D721Med (cell line): Measurements from ENCODE around the gene ZNF441.
"Not testable (repeated sequence)": the region's sequence is repeated elsewhere in the genome, so short reads cannot be mapped to it uniquely, and the experiment has no call there.

ENCODE experiments used
- DNase-seq: peaks from one replicate; pipeline ENCODE4 v3.0.0; 2011; ENCODE audit warnings: low spot score; ENCODE audit not compliant: insufficient read length
- FAIRE-seq: peaks from 2 replicates; lab custom pipeline; 2011; peaks lifted over from hg19 to GRCh38; lab: Jason Lieb, UNC
- TF ChIP-seq, protein P1 (sequence below): IDR thresholded peaks from 2 replicates; pipeline ENCODE4 v1.5.1; 2012; ENCODE audit warnings: mild to moderate bottlenecking, control low read depth; ENCODE audit not compliant: insufficient read depth; ENCODE audit errors: missing control alignments

ZNF441 gene

DNA sequence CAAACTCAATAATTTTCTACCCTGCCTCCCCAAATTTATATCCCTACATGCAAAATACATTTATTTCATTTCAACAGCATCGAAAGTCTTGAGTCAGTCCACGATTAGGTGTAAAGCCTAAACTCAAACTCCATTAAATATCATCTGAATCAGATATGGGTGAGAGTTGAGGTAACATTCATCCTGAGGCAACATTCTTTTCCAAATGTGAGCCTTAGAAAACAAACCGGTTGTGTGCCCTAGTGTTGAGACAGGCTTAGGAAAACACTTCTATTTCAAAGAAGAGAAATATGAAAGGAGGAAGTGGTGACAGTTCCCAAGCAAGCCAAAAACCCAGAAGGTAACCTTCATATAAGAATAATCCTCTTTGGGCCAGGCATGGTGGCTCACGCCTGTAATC is 12.1 kb upstream of the ZNF441 start:
- FAIRE-seq, result no peak
- TF ChIP-seq, protein P1, sequence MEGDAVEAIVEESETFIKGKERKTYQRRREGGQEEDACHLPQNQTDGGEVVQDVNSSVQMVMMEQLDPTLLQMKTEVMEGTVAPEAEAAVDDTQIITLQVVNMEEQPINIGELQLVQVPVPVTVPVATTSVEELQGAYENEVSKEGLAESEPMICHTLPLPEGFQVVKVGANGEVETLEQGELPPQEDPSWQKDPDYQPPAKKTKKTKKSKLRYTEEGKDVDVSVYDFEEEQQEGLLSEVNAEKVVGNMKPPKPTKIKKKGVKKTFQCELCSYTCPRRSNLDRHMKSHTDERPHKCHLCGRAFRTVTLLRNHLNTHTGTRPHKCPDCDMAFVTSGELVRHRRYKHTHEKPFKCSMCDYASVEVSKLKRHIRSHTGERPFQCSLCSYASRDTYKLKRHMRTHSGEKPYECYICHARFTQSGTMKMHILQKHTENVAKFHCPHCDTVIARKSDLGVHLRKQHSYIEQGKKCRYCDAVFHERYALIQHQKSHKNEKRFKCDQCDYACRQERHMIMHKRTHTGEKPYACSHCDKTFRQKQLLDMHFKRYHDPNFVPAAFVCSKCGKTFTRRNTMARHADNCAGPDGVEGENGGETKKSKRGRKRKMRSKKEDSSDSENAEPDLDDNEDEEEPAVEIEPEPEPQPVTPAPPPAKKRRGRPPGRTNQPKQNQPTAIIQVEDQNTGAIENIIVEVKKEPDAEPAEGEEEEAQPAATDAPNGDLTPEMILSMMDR, result no peak

DNA sequence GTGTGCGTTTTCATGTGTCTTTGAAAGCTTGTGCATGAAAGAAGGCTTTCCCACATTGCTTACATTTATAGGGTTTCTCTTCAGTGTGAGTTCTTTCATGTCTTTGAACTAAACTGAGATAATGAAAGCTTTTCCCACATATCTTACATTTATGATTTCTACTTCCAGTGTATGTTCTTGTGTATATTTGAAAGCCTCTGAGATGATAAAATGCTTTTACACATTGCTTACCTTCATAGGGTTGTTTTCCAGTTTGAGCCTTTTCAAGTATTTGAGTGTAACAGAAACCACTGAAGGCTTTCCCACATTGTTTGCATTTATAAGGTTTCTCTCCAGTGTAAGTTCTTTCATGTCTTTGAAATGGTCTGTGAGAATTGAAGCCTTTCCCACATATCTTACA is 9.8 kb upstream of the ZNF441 start:
- TF ChIP-seq, protein P1, result no peak
- FAIRE-seq, result no peak

More for the DNA sequence above, 12.1 kb upstream of the ZNF441 start:
- no peak for DNase-seq

DNA sequence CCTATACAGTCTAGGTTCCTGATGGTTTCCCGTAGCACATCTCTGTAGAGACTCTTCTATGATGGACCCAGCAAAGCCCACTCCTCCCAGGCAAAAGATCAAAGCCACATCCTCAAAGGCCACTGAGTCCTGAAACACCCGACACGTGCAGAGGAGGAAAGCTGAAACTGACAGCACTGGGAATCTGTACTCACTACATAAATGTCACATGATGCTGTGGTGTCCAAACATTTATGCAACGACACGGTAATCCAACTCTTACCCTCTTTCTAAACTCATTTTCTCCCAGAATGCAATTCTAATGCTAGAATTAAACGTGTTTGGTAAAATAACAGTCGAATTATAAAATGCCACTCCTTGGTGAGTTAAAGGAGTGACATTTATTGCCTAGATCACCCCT is 7.0 kb upstream of the ZNF441 start:
- TF ChIP-seq, protein P1, result no peak
- FAIRE-seq, result no peak
- no peak for DNase-seq

More for the DNA sequence above, 9.8 kb upstream of the ZNF441 start:
- no peak for DNase-seq

DNA sequence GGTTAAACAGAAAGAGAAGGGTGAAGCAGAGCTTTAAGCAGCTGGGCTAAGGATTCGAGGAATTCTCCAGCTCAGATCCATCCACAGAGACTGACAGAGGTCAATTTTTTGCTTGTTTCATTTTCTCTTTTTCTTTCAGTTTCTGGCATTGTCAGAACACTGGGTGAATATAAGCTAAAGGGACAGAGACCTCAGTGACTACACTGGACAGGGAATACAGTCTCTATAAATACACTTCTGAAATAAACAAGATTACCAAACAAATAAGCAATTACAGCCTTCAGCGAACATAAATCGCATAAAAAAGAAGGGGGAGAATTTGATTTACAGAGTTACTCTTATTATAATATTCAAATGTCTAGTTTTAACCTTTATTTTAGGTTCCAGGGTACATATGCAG is 3.7 kb upstream of the ZNF441 start:
- no peak for FAIRE-seq
- TF ChIP-seq, protein P1, result no peak

DNA sequence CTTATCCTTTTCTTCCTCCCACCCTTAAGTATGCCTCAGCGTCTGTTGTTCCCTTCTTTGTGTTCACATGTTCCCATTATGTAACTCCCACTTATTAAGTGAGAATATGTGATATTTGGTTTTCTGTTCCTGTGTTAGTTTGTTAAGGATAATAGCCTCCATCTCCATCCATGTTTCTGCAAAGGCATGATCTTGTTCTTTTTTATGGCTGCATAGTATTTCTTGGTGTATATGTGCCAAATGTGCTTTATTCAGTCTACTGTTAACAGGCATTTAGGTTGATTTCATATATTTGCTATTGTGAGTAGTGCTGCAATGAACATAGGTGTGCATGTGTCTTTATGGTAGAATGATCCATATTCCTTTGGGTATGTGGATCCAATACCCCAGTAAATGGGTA is 3.2 kb upstream of the ZNF441 start:
- FAIRE-seq (no peak), DNase-seq (no peak)
- TF ChIP-seq, protein P1, result no peak

More for the DNA sequence above, 3.7 kb upstream of the ZNF441 start:
- DNase-seq, result no peak

DNA sequence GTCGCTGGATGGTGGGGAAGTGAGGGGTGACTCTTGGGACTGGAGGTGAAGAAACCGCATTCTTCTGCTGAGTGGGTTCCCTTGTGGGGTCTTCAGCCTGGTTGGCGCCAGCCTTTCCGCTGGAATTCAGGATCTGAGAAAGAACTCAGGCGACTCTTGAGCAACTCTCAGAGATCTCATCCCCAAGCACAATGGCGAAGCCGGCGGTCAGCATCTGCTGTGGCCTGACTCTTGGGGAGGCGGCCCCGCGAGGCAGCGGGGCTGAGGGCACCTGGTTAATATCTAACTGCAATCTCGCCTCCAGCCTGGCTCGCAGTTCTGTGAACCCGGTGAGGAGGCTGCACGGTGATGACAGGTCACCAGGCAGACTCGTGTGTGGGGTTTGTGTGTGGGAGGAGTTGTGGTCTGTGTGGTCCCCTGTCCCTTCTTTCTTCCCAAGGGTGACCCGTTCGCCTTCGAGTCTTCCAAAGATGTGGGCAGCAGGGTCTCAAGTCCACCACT is 883 bp downstream of the ZNF441 start:
- FAIRE-seq, result no peak
- TF ChIP-seq, protein P1, result no peak
- DNase-seq, result no peak

DNA sequence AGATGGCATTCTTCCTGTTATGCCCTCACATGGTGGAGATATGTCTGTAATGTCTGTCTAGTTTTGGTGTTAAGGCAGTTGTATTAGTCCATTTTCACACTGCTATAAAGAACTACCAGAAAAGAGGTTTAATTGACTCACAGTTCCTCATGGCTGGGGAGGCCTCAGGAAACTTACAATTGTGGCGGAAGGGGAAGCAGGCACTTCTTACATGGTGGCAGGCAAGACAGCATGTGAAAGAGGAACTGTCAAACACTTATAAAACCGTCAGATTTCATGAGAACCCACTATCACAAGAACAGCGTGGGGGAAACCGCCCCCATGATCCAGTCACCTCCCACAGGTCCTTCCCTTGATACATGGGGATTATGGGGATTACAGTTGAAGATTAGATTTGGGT is 3.2 kb downstream of the ZNF441 start:
- TF ChIP-seq, protein P1, result no peak
- DNase-seq (no peak), FAIRE-seq (no peak)

DNA sequence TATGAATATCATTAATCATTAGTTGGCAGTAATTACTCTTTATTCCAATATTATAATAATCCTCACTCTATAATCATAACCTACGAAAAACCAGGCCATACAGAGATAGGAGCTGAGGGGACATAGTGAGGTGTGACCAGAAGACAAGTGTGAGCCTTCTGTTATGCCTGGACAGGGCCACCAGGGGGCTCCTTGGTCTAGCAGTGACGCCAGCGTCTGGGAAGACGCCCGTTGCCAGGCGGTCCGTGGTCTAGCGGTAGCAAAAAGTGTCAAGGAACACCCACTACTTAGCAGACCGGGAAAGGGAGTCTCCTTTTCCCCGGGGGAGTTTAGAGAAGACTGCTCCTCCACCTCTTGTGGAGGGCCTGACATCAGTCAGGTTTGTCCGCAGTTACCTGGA is 4.7 kb downstream of the ZNF441 start:
- not testable (repeated sequence) for FAIRE-seq

DNA sequence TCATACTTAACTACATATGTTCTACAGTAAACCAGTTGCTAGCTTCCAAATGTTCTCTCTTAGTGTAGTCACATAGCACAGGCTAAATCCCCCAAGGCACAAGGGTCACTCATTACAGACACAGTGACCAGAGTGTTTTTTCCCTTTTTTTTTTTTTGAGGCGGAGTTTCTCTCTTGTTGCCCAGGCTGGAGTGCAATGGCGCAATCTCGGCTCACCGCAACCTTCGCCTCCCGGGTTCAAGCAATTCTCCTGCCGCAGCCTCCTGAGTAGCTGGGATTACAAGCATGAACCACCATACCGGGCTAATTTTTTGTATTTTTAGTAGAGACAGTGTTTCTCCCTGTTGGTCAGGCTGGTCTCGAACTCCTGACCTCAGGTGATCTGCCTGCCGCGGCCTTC is 9.9 kb downstream of the ZNF441 start:
- not testable (repeated sequence) for DNase-seq, FAIRE-seq

More for the DNA sequence above, 4.7 kb downstream of the ZNF441 start:
- not testable (repeated sequence) for DNase-seq
